Measurements from ENCODE around the gene FGD4. TPM values are rescaled to one million over a fixed set of nuclear protein-coding genes. Genes with fewer than 3 reads are reported as not detected.

FGD4 gene
- total and polyA plus RNA-seq, 9 of the 15 experiments (the other 6 are each of a cell fraction or from before 2014, with no cell fraction given) = 0.05 to 0.51 (median 0.27) TPM

DNA sequence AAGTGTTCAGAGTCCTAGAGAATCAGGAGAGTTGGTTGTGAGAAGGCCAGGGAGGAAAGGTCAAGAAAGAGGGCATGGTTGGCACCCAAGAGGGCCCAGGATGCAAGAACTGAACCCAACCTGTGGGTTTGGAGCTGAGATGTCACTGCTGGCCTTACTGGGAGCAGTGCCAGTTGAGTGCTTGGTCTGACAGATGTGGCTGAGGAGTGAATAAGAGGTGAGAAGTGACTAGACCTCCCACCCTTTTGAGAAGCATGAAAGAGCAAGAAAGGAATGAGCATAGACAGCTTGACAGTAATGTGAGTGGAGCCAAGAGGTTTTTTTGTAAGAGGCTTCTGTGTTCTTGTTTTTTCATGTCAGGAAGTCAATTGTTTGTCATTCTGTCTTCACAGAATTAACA, 95.3 kb downstream of the FGD4 start (continued):
- TF ChIP-seq ZNF592 (IDR thresholded peaks at IDR 0.05) = no peak
- no peak for TF ChIP-seq JUND (IDR thresholded peaks at IDR 0.05; ENCODE audit: borderline replicate concordance, low read depth, low read length)
- no peak for TF ChIP-seq JUND (tag; IDR thresholded peaks at IDR 0.05; ENCODE audit: borderline replicate concordance, low read depth, low read length)
- TF ChIP-seq EWSR1 (IDR thresholded peaks at IDR 0.05; ENCODE audit: borderline replicate concordance, low read depth, partially characterized antibody) = no peak
- TF ChIP-seq, protein P1, sequence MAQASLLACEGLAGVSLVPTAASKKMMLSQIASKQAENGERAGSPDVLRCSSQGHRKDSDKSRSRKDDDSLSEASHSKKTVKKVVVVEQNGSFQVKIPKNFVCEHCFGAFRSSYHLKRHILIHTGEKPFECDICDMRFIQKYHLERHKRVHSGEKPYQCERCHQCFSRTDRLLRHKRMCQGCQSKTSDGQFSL (CRISPR knock-in tag; IDR thresholded peaks at IDR 0.05) = no peak
- TF ChIP-seq, protein P1 (tag; IDR thresholded peaks at IDR 0.05) = no peak
- no peak for TF ChIP-seq ZNF436 (CRISPR knock-in tag; IDR thresholded peaks at IDR 0.05)
- no peak for TF ChIP-seq ZBTB12 (CRISPR knock-in tag; IDR thresholded peaks at IDR 0.05)
- TF ChIP-seq ETS2 (tag; IDR thresholded peaks at IDR 0.05; ENCODE audit: borderline replicate concordance, poor library complexity, severe bottlenecking) = no peak
- no peak for TF ChIP-seq U2AF2 (optimal IDR thresholded peaks at IDR 0.05; ENCODE audit: low read depth, low read length)

Measured in K562 (cell line).